ENCODE results near the gene CLRN2.
A peak's percentile ranks its signal among the peaks of the same experiment; 100 is the strongest.
"Not testable (repeated sequence)": the region's sequence is repeated elsewhere in the genome, so short reads cannot be mapped to it uniquely, and the experiment has no call there.

CLRN2 gene

DNA sequence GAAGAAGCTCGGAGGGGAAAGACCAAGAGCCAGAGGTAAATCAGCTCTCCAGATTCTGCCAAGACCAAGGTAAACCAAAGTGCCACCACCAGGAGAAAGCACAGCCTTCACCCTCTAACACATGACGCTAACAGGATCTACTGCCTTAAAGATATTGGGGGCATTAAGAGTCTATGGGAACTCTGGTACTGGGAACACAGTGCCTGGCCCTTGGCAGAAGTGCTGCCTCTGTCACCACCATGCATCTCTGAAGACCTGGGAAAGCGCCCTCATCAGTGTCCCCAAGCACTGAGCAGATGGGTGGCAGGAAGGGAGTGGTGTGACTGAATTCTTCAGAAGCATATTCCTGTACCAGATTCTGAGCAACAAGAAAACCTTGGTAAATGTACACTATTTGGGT, 4.4 kb upstream of the CLRN2 start:
- no peak for DNase-seq

GRCh38 chr4:17511051-17511450, 3.9 kb upstream of the CLRN2 start:
- DNase-seq = no peak

DNA sequence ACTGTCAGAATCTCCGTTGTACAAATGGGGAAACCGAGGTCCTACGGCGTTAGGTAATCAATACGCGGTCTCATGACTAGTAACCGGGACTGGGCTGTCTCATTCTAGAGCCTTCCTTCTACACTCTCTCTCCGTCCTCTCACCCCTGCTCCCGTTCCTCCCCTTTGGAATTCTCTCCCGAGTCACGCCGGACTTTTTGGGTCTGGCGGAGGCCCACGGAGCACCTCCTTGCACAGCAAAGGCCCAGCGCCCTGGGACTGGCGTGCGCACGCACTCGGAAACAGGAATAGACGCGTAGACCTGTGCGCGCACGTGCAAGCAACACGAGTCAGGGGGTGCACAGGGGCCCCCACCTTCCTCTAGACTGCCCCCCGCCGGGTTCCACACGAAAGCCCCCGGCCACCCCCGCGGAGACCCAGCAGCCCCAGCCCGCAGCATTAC, 3.4 kb upstream of the CLRN2 start:
- DNase-seq = peak; percentile 67

- DNase-seq = peak; percentile 75
These were observed 2.8 kb upstream of the CLRN2 start, which contains the start of gene QDPR for GRCh38 chr4:17511950-17512795. QDPR (minus strand) TSS chr4:17512090; CDS start chr4:17512054, 36 bp downstream.

- no peak for DNase-seq
These were observed 1.8 kb upstream of the CLRN2 start for GRCh38 chr4:17512973-17513665.

GRCh38 chr4:17515445-17516407, 761 bp downstream of the CLRN2 start:
- DNase-seq = no peak

DNA sequence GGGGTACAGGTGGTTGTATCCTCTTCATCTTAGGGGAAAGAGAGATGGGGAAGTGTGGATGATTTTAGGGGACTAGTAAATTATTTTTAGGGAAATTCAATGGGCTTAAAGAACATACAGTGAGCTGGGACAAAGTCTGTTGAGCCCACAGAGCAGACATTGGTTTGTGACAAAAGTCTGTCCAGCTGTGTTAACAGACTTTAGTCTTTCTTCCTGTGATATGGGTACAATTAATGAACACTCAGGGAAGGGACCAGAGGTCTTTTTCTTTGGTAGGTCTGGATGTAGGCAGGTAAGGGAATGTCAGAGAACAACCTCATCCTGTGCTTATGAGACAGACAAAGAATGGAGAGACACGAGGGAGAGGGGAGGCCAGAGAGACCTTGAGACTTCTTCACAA, 2.0 kb downstream of the CLRN2 start:
- no peak for DNase-seq

DNA sequence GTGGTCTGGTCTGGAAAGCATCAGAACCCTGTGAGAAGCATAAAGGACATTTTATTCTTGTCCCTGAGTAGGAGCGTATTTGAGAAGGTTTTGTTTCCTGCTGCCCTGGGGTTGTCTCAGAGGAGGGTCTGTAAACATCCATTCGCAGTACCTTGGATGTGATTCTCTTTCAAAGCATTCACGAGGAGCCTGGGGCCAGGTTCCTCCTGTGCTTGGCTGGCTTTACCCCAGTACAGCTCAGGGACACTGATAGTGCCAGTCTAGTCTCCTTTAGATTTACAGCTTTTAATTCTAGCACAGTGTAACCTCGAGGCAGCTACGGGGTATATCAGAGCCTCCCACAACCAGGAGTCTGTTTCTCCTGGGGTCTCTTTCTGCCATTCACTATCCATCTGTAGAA, 2.7 kb downstream of the CLRN2 start:
- DNase-seq = no peak

GRCh38 chr4:17521595-17521994, 6.6 kb downstream of the CLRN2 start:
- no peak for DNase-seq

- DNase-seq = no peak
These were observed 8.7 kb downstream of the CLRN2 start for GRCh38 chr4:17523662-17524061.

GRCh38 chr4:17526695-17527477, 11.9 kb downstream of the CLRN2 start:
- no peak for DNase-seq

DNA sequence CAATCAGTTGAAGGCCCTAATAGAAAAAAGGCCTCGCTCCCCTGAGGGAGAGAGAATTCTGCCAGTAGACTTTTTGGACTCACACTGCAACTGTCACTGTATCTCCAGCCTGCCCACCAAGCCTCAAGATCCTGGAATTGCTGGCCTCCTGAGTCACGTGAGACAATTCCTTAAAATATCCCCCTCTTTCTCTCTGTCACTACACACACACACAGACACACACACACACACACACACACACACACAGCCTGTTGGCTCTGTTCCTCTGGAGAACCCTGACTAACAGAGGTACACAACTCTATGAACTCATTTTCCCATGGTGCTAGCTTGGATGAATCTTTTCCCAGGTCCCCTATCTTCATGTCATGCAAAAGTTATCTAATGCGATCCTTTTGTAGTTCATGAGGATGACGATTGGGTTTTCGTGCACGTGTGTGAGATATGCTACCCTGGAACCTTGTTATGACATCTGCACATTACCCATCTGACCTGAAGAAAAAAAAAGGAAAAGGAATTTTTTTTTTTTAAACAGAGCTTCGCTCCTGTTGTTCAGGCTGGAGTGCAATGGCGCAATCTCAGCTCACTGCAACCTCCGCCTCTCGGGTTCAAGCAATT, 13.7 kb downstream of the CLRN2 start:
- no peak for DNase-seq

GRCh38 chr4:17531538-17532285, 16.7 kb downstream of the CLRN2 start:
- no peak for DNase-seq

DNA sequence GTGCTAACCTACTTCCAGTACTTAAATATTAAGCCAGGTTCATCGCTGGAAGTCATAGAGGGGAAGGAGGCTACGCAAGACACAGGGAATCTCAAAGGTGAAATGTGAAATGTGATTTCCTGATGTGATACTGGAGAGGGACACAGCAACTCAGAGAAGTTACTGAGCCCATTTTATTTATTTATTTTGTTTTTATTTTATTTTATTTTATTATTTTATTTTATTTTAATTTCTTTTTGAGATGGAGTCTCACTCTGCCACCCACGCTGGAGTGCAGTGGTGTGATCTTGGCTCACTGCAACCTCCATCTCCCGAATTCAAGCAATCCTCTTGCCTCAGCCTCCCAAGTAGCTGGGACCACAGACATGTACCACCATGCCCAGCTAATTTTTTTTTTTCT, 19.7 kb downstream of the CLRN2 start:
- DNase-seq = no peak

DNA sequence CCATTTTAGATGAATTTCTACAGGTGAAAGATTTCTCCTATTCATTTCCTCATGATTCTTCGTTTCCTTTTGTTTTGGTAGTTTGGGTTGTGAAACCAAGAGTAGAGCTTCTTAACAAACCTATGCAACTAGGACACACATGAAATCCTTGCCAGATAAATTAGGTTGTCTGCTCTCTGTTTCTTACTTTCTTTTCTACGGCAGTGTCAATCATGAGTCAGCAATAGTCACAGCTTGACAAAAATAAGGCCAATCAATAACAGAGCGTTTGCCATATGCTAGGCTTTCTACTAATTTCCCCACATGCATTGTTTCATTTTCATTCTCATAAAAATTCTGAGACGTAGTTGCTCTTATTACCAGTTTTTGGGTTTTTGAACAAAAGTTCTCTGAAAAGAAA, 20.3 kb downstream of the CLRN2 start:
- no peak for DNase-seq

GRCh38 chr4:17535906-17536305, 20.9 kb downstream of the CLRN2 start:
- no peak for DNase-seq

DNA sequence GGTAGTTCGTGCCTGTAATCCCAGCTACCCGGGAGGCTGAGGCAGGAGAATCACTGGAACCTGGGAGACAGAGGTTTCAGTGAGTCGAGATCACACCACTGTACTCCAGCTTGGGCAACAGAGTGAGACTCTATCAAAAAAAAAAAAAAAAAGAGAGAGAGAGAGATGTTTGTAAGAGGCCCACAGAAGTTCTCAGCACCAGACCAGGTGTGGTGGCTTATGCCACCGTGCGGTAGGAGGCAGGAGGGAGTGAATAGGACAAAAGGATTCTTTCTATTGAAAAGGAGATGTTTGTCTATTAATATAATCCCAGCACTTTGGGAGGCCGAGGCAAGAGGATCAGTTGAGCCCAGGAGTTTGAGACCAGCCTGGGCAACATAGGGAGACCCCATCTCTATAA, 22.1 kb downstream of the CLRN2 start:
- DNase-seq = not testable (repeated sequence)

DNA sequence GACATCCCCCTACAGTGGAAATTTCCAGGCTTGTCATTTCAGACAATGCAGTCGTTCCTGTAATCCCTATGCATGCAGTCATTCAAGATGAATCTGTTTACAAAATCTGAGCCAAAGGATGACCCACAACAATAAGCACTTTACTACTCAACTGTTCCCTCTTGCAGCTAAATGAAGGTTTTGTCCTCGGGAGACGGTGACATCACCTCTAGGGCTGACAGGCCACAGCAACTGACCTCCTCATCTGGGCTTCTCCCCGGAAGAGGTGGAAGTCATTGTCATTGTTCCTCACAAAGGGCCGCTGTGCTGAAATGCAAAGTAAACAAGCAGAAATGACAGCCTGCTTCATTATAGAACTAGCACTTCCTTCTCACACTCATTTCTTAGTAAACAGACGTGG, 29.2 kb downstream of the CLRN2 start:
- no peak for DNase-seq

DNA sequence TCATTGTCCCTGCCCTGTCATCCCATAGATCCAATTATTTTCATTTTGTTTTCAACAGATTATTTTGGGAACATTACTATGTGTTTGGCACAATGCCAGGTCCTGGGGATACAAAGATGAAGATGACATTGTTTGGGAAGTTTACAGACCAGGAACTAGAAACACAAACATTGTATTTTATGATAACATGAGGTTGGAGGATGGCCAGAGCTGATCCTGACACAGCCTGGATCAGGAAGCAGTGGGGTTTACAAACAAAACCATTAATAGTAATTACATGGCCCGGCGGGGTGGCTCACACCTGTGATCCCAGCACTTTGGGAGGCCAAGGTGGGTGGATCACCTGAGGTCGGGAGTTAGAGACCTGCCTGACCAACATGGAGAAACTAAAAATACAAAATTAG, 29.9 kb downstream of the CLRN2 start:
- DNase-seq = no peak

- DNase-seq = no peak
These were observed 30.6 kb downstream of the CLRN2 start for GRCh38 chr4:17545374-17546140.

Measured in stimulated activated CD4-positive, alpha-beta T cell treated with anti-CD3 and anti-CD28 coated beads, Interleukin-1b, Interleukin-23, amount 100 ng/mL, for 48 hours (primary cell).